ENCODE data around the gene KCNJ1.

- TF ChIP-seq EP300 (IDR thresholded peaks at IDR 0.05; ENCODE audit: borderline replicate concordance in 1 of 2, low read depth in 2 of 2, low read length in 2 of 2) = no peak
- no peak for TF ChIP-seq CTCF (IDR thresholded peaks at IDR 0.05; ENCODE audit: control extremely low read depth in 1 of 3, insufficient read depth in 1 of 3, low read depth in 1 of 3, low read length in 3 of 3)
- no peak for TF ChIP-seq EZH2 (IDR thresholded peaks at IDR 0.05; ENCODE audit: low read depth, low read length, severe bottlenecking)
Measured at GRCh38 chr11:128865490-128865889, 1.6 kb downstream of the KCNJ1 start.

Data from H1 (cell line).